ENCODE data around the gene GTF2H3.
A peak's percentile ranks its signal among the peaks of the same experiment; 100 is the strongest.
"Not testable (repeated sequence)": the region's sequence is repeated elsewhere in the genome, so short reads cannot be mapped to it uniquely, and the experiment has no call there.

The GTF2H3 gene

GRCh38 chr12:123599721-123600120, 33.9 kb upstream of the GTF2H3 start:
- Histone ChIP-seq H3K9me2 (replicated peaks; ENCODE audit: low read depth, low read length) (no peaks in the 10 kb centered on the region), H3K27me3 (ENCODE audit: insufficient read depth, low read length, poor library complexity, severe bottlenecking) (no peaks in the 10 kb centered on the region), H3K9me3 (ENCODE audit: insufficient read depth, low read depth, low read length) (no peaks in the 10 kb centered on the region), H3K4me3 (ENCODE audit: low read length, poor library complexity, severe bottlenecking) (no peak overlapping the region), H3K36me3 (ENCODE audit: insufficient read depth, low read length) (peaks cover 44% of the 10 kb centered on the region), H3K79me2 (ENCODE audit: insufficient read depth, low read length) (peaks cover 57% of the 10 kb centered on the region), H2AFZ (ENCODE audit: low read length) (no peak overlapping the region), H3F3A (ENCODE audit: low read depth) (peaks cover 13% of the 10 kb centered on the region; the same call in 1 of the 2 replicates), H4K20me1 (ENCODE audit: insufficient read depth, low read length, poor library complexity, severe bottlenecking) (peaks cover 22% of the 10 kb centered on the region), H3K9ac (ENCODE audit: low read depth, low read length, poor library complexity, severe bottlenecking) (no peak overlapping the region), H3K4me1 (ENCODE audit: insufficient read depth, low read length, poor library complexity, severe bottlenecking) (peaks cover 21% of the 10 kb centered on the region), H3K4me2 (ENCODE audit: low read depth, low read length, poor library complexity, severe bottlenecking) (no peak overlapping the region)
- TF ChIP-seq CTCF (conservative IDR thresholded peaks at IDR 0.05; ENCODE audit: low read length) (no peak), EZH2phosphoT487 (IDR thresholded peaks at IDR 0.05; ENCODE audit: borderline replicate concordance) (no peak)

- TF ChIP-seq EZH2phosphoT487 (IDR thresholded peaks at IDR 0.05; ENCODE audit: borderline replicate concordance) (no peak), CTCF (conservative IDR thresholded peaks at IDR 0.05; ENCODE audit: low read length) (peak; percentile 49)
- peaks cover 27% of the 10 kb centered on the region for H4K20me1 ChIP-seq (ENCODE audit: insufficient read depth, low read length, poor library complexity, severe bottlenecking)
- peaks cover 29% of the 10 kb centered on the region for H3K4me1 ChIP-seq (ENCODE audit: insufficient read depth, low read length, poor library complexity, severe bottlenecking)
- peak within 1 kb of the TSS; percentile 96 for H3K4me2 ChIP-seq (ENCODE audit: low read depth, low read length, poor library complexity, severe bottlenecking)
- H3K27me3 ChIP-seq (ENCODE audit: insufficient read depth, low read length, poor library complexity, severe bottlenecking) = no peaks in the 10 kb centered on the region
- peaks cover 68% of the 10 kb centered on the region for H3K79me2 ChIP-seq (ENCODE audit: insufficient read depth, low read length)
- peaks cover 37% of the 10 kb centered on the region for H3K36me3 ChIP-seq (ENCODE audit: insufficient read depth, low read length)
- H2AFZ ChIP-seq (ENCODE audit: low read length) = peak within 1 kb of the TSS; percentile 98
- H3K9ac ChIP-seq (ENCODE audit: low read depth, low read length, poor library complexity, severe bottlenecking) = peak within 1 kb of the TSS; percentile 97
- H3K9me3 ChIP-seq (ENCODE audit: insufficient read depth, low read depth, low read length) = no peaks in the 10 kb centered on the region
- no peaks in the 10 kb centered on the region for H3K9me2 ChIP-seq (replicated peaks; ENCODE audit: low read depth, low read length)
- peak within 1 kb of the TSS; percentile 100 for H3K4me3 ChIP-seq (ENCODE audit: low read length, poor library complexity, severe bottlenecking)
- peaks cover 13% of the 10 kb centered on the region; the same call in 1 of the 2 replicates for H3F3A ChIP-seq (ENCODE audit: low read depth)
Measured at GRCh38 chr12:123601602-123602489, 31.8 kb upstream of the GTF2H3 start, which contains the start of gene DDX55. TSS of gene DDX55 (plus strand) at chr12:123602099. CDS start at chr12:123602149, 50 bp downstream.

GRCh38 chr12:123602651-123603195, 30.9 kb upstream of the GTF2H3 start:
- Histone ChIP-seq H3K9me2 (replicated peaks; ENCODE audit: low read depth, low read length) (no peaks in the 10 kb centered on the region), H3K36me3 (ENCODE audit: insufficient read depth, low read length) (peaks cover 37% of the 10 kb centered on the region), H3K4me1 (ENCODE audit: insufficient read depth, low read length, poor library complexity, severe bottlenecking) (peaks cover 29% of the 10 kb centered on the region), H3K4me2 (ENCODE audit: low read depth, low read length, poor library complexity, severe bottlenecking) (peak overlapping the region; percentile 96), H3K79me2 (ENCODE audit: insufficient read depth, low read length) (peaks cover 76% of the 10 kb centered on the region), H3K9me3 (ENCODE audit: insufficient read depth, low read depth, low read length) (no peaks in the 10 kb centered on the region), H4K20me1 (ENCODE audit: insufficient read depth, low read length, poor library complexity, severe bottlenecking) (peaks cover 29% of the 10 kb centered on the region), H3K9ac (ENCODE audit: low read depth, low read length, poor library complexity, severe bottlenecking) (peak overlapping the region; percentile 97), H3K4me3 (ENCODE audit: low read length, poor library complexity, severe bottlenecking) (peak overlapping the region; percentile 100), H2AFZ (ENCODE audit: low read length) (peak overlapping the region; percentile 98; the same call in 1 of the 2 replicates), H3K27me3 (ENCODE audit: insufficient read depth, low read length, poor library complexity, severe bottlenecking) (no peaks in the 10 kb centered on the region), H3F3A (ENCODE audit: low read depth) (peaks cover 9% of the 10 kb centered on the region; the same call in 1 of the 2 replicates)
- no peak for TF ChIP-seq EZH2phosphoT487 (IDR thresholded peaks at IDR 0.05; ENCODE audit: borderline replicate concordance)
- no peak for TF ChIP-seq CTCF (conservative IDR thresholded peaks at IDR 0.05; ENCODE audit: low read length)

- H3K9me2 ChIP-seq (replicated peaks; ENCODE audit: low read depth, low read length); H3K27me3 ChIP-seq (ENCODE audit: insufficient read depth, low read length, poor library complexity, severe bottlenecking); H3F3A ChIP-seq (ENCODE audit: low read depth); H2AFZ ChIP-seq (ENCODE audit: low read length); H3K9me3 ChIP-seq (ENCODE audit: insufficient read depth, low read depth, low read length): not testable (repeated sequence)
- Histone ChIP-seq H3K4me1 (ENCODE audit: insufficient read depth, low read length, poor library complexity, severe bottlenecking) (peaks cover 29% of the 10 kb centered on the region), H4K20me1 (ENCODE audit: insufficient read depth, low read length, poor library complexity, severe bottlenecking) (peaks cover 29% of the 10 kb centered on the region), H3K79me2 (ENCODE audit: insufficient read depth, low read length) (peaks cover 80% of the 10 kb centered on the region), H3K36me3 (ENCODE audit: insufficient read depth, low read length) (peaks cover 37% of the 10 kb centered on the region; the same call in 1 of the 2 replicates), H3K4me3 (ENCODE audit: low read length, poor library complexity, severe bottlenecking) (peak overlapping the region; percentile 100), H3K4me2 (ENCODE audit: low read depth, low read length, poor library complexity, severe bottlenecking) (peak overlapping the region; percentile 96), H3K9ac (ENCODE audit: low read depth, low read length, poor library complexity, severe bottlenecking) (peak overlapping the region; percentile 97)
Measured at GRCh38 chr12:123603495-123603894, 30.1 kb upstream of the GTF2H3 start.
